A549 (cell line): ENCODE results near the gene CADM4.

ENCODE experiments used
- BHLHE40 ChIP-seq: IDR thresholded peaks from 2 replicates; pipeline ENCODE4 v1.6.1; 2012; ENCODE audit warnings: low read depth, low read length, inconsistent platforms
- EP300 ChIP-seq, 2 experiments: fragments of >200 bp; sonication (Bioruptor Twin); formaldehyde crosslinking; IDR thresholded peaks; 2 replicates in 1 of 2; 3 replicates in 1 of 2; pipeline ENCODE4 v1.6.1; 2016 to 2017
- HDAC2 ChIP-seq: fragments of 200-600 bp; sonication (generic); IDR thresholded peaks from 2 replicates; pipeline ENCODE4 v1.6.1; 2016
- JUN ChIP-seq, 2 experiments: fragments of >200 bp; sonication (Bioruptor Twin); formaldehyde crosslinking; IDR thresholded peaks; 2 replicates in 1 of 2; 3 replicates in 1 of 2; pipeline ENCODE4 v1.6.1; 2016 to 2017
- MAFK ChIP-seq: fragments of 450-650 bp; IDR thresholded peaks from 2 replicates; pipeline ENCODE4 v1.6.1; 2014; ENCODE audit not compliant: partially characterized antibody
- MAZ ChIP-seq: fragments of 150-350 bp; IDR thresholded peaks from 2 replicates; pipeline ENCODE4 v1.6.1; 2014; ENCODE audit warnings: antibody characterized with exemption, low read depth, low read length, borderline replicate concordance
- PHF8 ChIP-seq: fragments of 200-600 bp; sonication (generic); IDR thresholded peaks from 2 replicates; pipeline ENCODE4 v1.6.1; 2016; ENCODE audit warnings: low read depth, mild to moderate bottlenecking, antibody characterized with exemption, moderate library complexity, borderline replicate concordance
- POLR2A ChIP-seq: IDR thresholded peaks from 2 replicates; pipeline ENCODE4 v1.6.1; 2012; ENCODE audit warnings: mild to moderate bottlenecking, low read length
- RAD21 ChIP-seq, 2 experiments: fragments of >200 bp in 1 of 2; sonication (Bioruptor Twin) in 1 of 2; formaldehyde crosslinking in 1 of 2; IDR thresholded peaks in 1 of 2; conservative IDR thresholded peaks in 1 of 2; 2 replicates in 1 of 2; 3 replicates in 1 of 2; pipeline ENCODE4 v1.6.1; 2012 to 2018; ENCODE audit warnings: inconsistent platforms in 1 of 2
- RCOR1 ChIP-seq: fragments of 150-350 bp; IDR thresholded peaks from 2 replicates; pipeline ENCODE4 v1.6.1; 2014; ENCODE audit warnings: antibody characterized with exemption, low read length, low read depth
- TF ChIP-seq, protein P1 (sequence below): fragments of >200 bp; sonication (Bioruptor Twin); formaldehyde crosslinking; IDR thresholded peaks from 3 replicates; pipeline ENCODE4 v1.5.1; 2016

DNA sequence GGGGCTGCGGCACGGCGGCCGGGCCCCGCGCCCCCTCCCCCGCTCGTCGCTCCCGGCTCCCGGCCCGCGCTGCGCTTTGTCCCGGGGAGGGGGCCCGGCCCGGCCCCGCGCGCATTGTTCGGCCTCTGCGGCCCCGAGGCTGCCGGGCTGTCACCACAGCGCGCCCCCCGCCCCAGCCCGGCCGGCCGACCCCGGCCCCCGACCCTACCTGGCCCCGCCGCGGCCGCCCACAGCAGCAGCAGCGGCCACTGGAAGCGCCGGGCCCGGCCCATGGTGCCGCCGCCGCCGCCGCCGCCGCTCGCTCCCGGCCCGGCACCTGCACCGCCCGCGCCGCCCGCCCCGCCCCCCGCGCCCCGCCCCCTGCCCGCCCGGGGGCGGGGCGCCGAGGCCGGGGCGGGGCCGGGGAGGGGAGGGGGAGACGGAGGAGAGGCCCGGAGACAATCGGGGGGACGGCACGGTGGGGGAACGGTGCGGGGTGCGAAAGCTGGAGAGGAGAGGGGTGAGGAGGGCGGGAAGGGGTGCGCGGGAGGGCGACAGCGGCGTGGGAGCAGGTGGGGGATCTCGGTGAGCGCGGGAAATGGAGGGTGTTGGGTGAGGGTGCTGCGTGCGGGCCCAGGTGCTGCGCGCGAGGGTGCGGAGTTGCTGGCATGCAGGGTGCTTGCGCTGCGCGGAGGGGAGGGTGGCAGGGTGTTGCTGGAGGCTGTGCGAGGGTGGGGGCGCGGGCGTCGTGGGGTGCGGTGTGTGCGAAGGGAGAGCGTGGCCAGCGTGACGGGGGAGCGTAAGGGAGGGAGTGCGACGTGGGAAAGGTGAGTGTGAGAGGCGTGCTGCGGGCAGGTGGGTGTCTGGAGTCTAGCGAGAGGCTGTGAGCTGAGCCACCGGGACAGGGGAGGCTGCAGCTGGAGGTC, at the start of gene CADM4:
- no peak for TF ChIP-seq EP300 (IDR thresholded peaks at IDR 0.05)
- no peak for TF ChIP-seq MAFK
- TF ChIP-seq POLR2A, result no peak
- TF ChIP-seq HDAC2, result no peak
- TF ChIP-seq RCOR1, result no peak
- TF ChIP-seq RAD21 (conservative IDR thresholded peaks at IDR 0.05 in 1 of 2, IDR thresholded peaks at IDR 0.05 in 1 of 2), result no peak
- TF ChIP-seq, protein P1, sequence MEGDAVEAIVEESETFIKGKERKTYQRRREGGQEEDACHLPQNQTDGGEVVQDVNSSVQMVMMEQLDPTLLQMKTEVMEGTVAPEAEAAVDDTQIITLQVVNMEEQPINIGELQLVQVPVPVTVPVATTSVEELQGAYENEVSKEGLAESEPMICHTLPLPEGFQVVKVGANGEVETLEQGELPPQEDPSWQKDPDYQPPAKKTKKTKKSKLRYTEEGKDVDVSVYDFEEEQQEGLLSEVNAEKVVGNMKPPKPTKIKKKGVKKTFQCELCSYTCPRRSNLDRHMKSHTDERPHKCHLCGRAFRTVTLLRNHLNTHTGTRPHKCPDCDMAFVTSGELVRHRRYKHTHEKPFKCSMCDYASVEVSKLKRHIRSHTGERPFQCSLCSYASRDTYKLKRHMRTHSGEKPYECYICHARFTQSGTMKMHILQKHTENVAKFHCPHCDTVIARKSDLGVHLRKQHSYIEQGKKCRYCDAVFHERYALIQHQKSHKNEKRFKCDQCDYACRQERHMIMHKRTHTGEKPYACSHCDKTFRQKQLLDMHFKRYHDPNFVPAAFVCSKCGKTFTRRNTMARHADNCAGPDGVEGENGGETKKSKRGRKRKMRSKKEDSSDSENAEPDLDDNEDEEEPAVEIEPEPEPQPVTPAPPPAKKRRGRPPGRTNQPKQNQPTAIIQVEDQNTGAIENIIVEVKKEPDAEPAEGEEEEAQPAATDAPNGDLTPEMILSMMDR, result no peak
- no peak for TF ChIP-seq BHLHE40
- TF ChIP-seq JUN (IDR thresholded peaks at IDR 0.05), result no peak; a peak in 1 of 5 replicates
- TF ChIP-seq PHF8, result no peak
- no peak for TF ChIP-seq MAZ
